ENCODE results near the gene PPP1R26. TPM values are rescaled to one million over a fixed set of nuclear protein-coding genes. Genes with fewer than 3 reads are reported as not detected.

Gene PPP1R26
- total and polyA plus RNA-seq, 2 of the 13 experiments (the other 11 are each of a cell fraction or from before 2014, with no cell fraction given): 8.6 to 11.6 TPM

- TF ChIP-seq, protein P1, sequence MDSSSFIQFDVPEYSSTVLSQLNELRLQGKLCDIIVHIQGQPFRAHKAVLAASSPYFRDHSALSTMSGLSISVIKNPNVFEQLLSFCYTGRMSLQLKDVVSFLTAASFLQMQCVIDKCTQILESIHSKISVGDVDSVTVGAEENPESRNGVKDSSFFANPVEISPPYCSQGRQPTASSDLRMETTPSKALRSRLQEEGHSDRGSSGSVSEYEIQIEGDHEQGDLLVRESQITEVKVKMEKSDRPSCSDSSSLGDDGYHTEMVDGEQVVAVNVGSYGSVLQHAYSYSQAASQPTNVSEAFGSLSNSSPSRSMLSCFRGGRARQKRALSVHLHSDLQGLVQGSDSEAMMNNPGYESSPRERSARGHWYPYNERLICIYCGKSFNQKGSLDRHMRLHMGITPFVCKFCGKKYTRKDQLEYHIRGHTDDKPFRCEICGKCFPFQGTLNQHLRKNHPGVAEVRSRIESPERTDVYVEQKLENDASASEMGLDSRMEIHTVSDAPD (CRISPR knock-in tag; IDR thresholded peaks at IDR 0.05): peak; percentile 66; the same call in 1 of the 2 replicates
- TF ChIP-seq IRX3 (CRISPR knock-in tag; IDR thresholded peaks at IDR 0.05; ENCODE audit: borderline replicate concordance, low read depth): 0 out of 2 replicates have a peak, but pooled peaks have one; percentile 44
- TF ChIP-seq FOXK1 (CRISPR knock-in tag; IDR thresholded peaks at IDR 0.05; ENCODE audit: borderline replicate concordance, low read depth): peak; percentile 78; the same call in 1 of the 2 replicates
- TF ChIP-seq IRF2 (CRISPR knock-in tag; IDR thresholded peaks at IDR 0.05): peak; percentile 70
- no peak for TF ChIP-seq NAIF1 (CRISPR knock-in tag; IDR thresholded peaks at IDR 0.05; ENCODE audit: borderline replicate concordance)
- no peak for TF ChIP-seq ARID3A (IDR thresholded peaks at IDR 0.05; ENCODE audit: low read depth, low read length)
- TF ChIP-seq ZFP90 (CRISPR knock-in tag; IDR thresholded peaks at IDR 0.05; ENCODE audit: borderline replicate concordance): peak; percentile 70; the same call in 1 of the 2 replicates
- TF ChIP-seq ZNF230 (CRISPR knock-in tag; IDR thresholded peaks at IDR 0.05): no peak
- no peak for TF ChIP-seq ZNF343 (CRISPR knock-in tag; IDR thresholded peaks at IDR 0.05)
- no peak for TF ChIP-seq GTF2F1 (IDR thresholded peaks at IDR 0.05; ENCODE audit: low read length)
- TF ChIP-seq ATAD3A (CRISPR knock-in tag; IDR thresholded peaks at IDR 0.05): peak; percentile 26; the same call in 1 of the 2 replicates
- peak; percentile 80; the same call in 1 of the 2 replicates for TF ChIP-seq ATF7-NPFF (CRISPR knock-in tag; IDR thresholded peaks at IDR 0.05; ENCODE audit: low read depth)
- peak; percentile 64 for TF ChIP-seq SALL2 (CRISPR knock-in tag; IDR thresholded peaks at IDR 0.05)
- TF ChIP-seq NFE2L1 (CRISPR knock-in tag; IDR thresholded peaks at IDR 0.05; ENCODE audit: borderline replicate concordance): no peak
- peak; percentile 92 for TF ChIP-seq HOXA3 (CRISPR knock-in tag; IDR thresholded peaks at IDR 0.05)
- no peak for TF ChIP-seq FLYWCH1 (CRISPR knock-in tag; IDR thresholded peaks at IDR 0.05)
- no peak for TF ChIP-seq ZNF577 (CRISPR knock-in tag; IDR thresholded peaks at IDR 0.05; ENCODE audit: borderline replicate concordance, low read depth)
- peak; percentile 28 for TF ChIP-seq ZNF407 (CRISPR knock-in tag; IDR thresholded peaks at IDR 0.05; ENCODE audit: not compliant biosample characterization)
Measured at GRCh38 chr9:135500525-135501260, 21.1 kb downstream of the PPP1R26 start, which contains the start of gene MRPS2 (continued).

Measured in HepG2 (cell line).